Measurements from ENCODE around the gene OR52A5. TPM values are rescaled to one million over a fixed set of nuclear protein-coding genes. Genes with fewer than 3 reads are reported as not detected.

The OR52A5 gene
- polyA plus RNA-seq, 1 donor (not counting 4 experiments of a cell fraction or from before 2014, with no cell fraction given) = not detected

DNA sequence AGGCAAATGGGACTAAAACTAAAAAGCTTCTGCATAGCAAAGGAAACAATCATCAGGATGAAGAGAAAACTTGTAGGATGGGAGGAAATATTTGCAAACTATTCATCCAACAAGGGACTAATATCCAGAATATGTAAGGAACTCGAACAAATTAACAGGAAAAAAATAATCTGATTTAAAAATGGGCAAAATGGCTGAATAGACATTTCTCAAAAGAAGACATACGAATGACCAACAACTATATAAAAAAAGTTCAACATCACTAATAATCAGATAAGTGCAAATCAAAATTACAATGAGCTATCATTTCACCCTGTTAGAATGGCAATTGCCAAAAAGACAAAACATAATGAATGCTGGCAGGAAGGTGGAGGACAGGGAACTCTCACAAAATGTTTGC, 56.8 kb downstream of the OR52A5 start:
- Histone ChIP-seq H3K27ac (ENCODE audit: control insufficient read depth, insufficient read depth, low read length) (no peak overlapping the region), H3K9ac (ENCODE audit: control insufficient read depth, extremely low read depth, insufficient read depth, low read length) (no peak overlapping the region), H3K9me1 (ENCODE audit: control insufficient read depth, extremely low read depth, insufficient read depth, low read length) (no peaks in the 10 kb centered on the region), H4K20me1 (ENCODE audit: control insufficient read depth, extremely low read depth, insufficient read depth, low read length) (no peaks in the 10 kb centered on the region), H3K36me3 (ENCODE audit: control insufficient read depth in 2 of 2, extremely low read depth in 1 of 2, insufficient read depth in 2 of 2, low read length in 2 of 2) (no peaks in the 10 kb centered on the region), H3K27me3 (ENCODE audit: control insufficient read depth, extremely low read depth, insufficient read depth, low read length) (no peaks in the 10 kb centered on the region), H3K9me3 (ENCODE audit: control insufficient read depth, low read depth, low read length) (no peaks in the 10 kb centered on the region), H3K4me1 (ENCODE audit: control insufficient read depth, extremely low read depth, insufficient read depth, low read length) (no peaks in the 10 kb centered on the region), H3K4me3 (ENCODE audit: control insufficient read depth in 2 of 3, extremely low read depth in 1 of 3, insufficient read depth in 2 of 3, low read depth in 1 of 3, low read length in 3 of 3) (no peak overlapping the region), H3K79me2 (ENCODE audit: control insufficient read depth, insufficient read depth, low read length) (no peaks in the 10 kb centered on the region), H2AFZ (ENCODE audit: control insufficient read depth, low read length) (no peak overlapping the region), H3K4me2 (ENCODE audit: control insufficient read depth, extremely low read depth, insufficient read depth, low read depth, low read length) (no peak overlapping the region)
- no peak for DNase-seq (ENCODE audit: low read depth, low spot score)
- dilution Hi-C loops (cut with MboI; ENCODE audit: extremely low pct_ligation_motif_present, low sequenced_read_pairs) = no loop called here
- no peak for FAIRE-seq
- TF ChIP-seq, protein P1, sequence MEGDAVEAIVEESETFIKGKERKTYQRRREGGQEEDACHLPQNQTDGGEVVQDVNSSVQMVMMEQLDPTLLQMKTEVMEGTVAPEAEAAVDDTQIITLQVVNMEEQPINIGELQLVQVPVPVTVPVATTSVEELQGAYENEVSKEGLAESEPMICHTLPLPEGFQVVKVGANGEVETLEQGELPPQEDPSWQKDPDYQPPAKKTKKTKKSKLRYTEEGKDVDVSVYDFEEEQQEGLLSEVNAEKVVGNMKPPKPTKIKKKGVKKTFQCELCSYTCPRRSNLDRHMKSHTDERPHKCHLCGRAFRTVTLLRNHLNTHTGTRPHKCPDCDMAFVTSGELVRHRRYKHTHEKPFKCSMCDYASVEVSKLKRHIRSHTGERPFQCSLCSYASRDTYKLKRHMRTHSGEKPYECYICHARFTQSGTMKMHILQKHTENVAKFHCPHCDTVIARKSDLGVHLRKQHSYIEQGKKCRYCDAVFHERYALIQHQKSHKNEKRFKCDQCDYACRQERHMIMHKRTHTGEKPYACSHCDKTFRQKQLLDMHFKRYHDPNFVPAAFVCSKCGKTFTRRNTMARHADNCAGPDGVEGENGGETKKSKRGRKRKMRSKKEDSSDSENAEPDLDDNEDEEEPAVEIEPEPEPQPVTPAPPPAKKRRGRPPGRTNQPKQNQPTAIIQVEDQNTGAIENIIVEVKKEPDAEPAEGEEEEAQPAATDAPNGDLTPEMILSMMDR (optimal IDR thresholded peaks at IDR 0.05 in 1 of 3, IDR thresholded peaks at IDR 0.05 in 1 of 3, conservative IDR thresholded peaks at IDR 0.05 in 1 of 3; ENCODE audit: extremely low read depth in 1 of 3, insufficient read depth in 2 of 3, low read length in 3 of 3) = no peak
- TF ChIP-seq EZH2 (IDR thresholded peaks at IDR 0.05; ENCODE audit: low read length) = no peak

Other genes starting within 250 kb of the OR52A5 start
- not detected in 3 replicates for gene OR51A7, start 234.6 kb downstream of the OR52A5 start, polyA plus RNA-seq
- gene OR51G2, start 219.0 kb downstream of the OR52A5 start, polyA plus RNA-seq = not detected in 3 replicates
- gene OR51G1, start 214.0 kb downstream of the OR52A5 start, polyA plus RNA-seq = not detected in 3 replicates
- not detected in 3 replicates for gene OR51A4, start 190.8 kb downstream of the OR52A5 start, polyA plus RNA-seq
- gene OR51A2, start 182.6 kb downstream of the OR52A5 start, polyA plus RNA-seq = not detected in 3 replicates
- gene OR51L1, start 143.5 kb downstream of the OR52A5 start, polyA plus RNA-seq = not detected in 3 replicates
- not detected in 3 replicates for gene OR52J3, start 91.8 kb downstream of the OR52A5 start, polyA plus RNA-seq
- not detected in 3 replicates for gene OR52E2, start 78.7 kb downstream of the OR52A5 start, polyA plus RNA-seq
- gene OR52E1, start 68.8 kb downstream of the OR52A5 start, polyA plus RNA-seq = not detected in 3 replicates
- not detected in 3 replicates for gene OR52A1, start 16.4 kb upstream of the OR52A5 start, polyA plus RNA-seq
- not detected in 3 replicates for gene OR51V1, start 62.3 kb upstream of the OR52A5 start, polyA plus RNA-seq
- not detected in 3 replicates for gene HBB, start 88.7 kb upstream of the OR52A5 start, polyA plus RNA-seq
- gene HBD, start 96.1 kb upstream of the OR52A5 start, polyA plus RNA-seq = not detected in 3 replicates
- 0.30 to 0.31 TPM in 2 of 3 replicates, not detected in the other for gene HBG1, start 111.5 kb upstream of the OR52A5 start, polyA plus RNA-seq
- gene HBG2, start 116.4 kb upstream of the OR52A5 start, polyA plus RNA-seq = 0.50 to 0.73 TPM (median 0.61 TPM) in 3 replicates
- gene HBE1, start 131.6 kb upstream of the OR52A5 start, polyA plus RNA-seq = 0.19 to 0.26 TPM in 2 of 3 replicates, not detected in the other
- not detected in 3 replicates for gene OR51B4, start 163.6 kb upstream of the OR52A5 start, polyA plus RNA-seq
- not detected in 3 replicates for gene OR51B2, start 185.9 kb upstream of the OR52A5 start, polyA plus RNA-seq
- gene OR51B5, start 205.2 kb upstream of the OR52A5 start, polyA plus RNA-seq = not detected in 3 replicates
- gene OR51B6, start 213.2 kb upstream of the OR52A5 start, polyA plus RNA-seq = not detected in 3 replicates
- gene OR51M1, start 245.5 kb upstream of the OR52A5 start, polyA plus RNA-seq = not detected in 3 replicates

Data from keratinocyte (primary cell).